IPS-15b (cell line): Measurements from ENCODE around the gene MBL2.

Experiments
- H3K27me3 ChIP-seq: one replicate; pipeline ENCODE4 v1.6.1; 2013; ENCODE audit warnings: low read length; ENCODE audit not compliant: control insufficient read depth, insufficient read depth
- H3K36me3 ChIP-seq: one replicate; pipeline ENCODE4 v1.6.1; 2013; ENCODE audit warnings: low read length; ENCODE audit not compliant: control insufficient read depth, insufficient read depth
- H3K4me1 ChIP-seq: one replicate; pipeline ENCODE4 v1.6.1; 2013; ENCODE audit warnings: mild to moderate bottlenecking, low read length; ENCODE audit not compliant: control insufficient read depth, insufficient read depth
- H3K4me3 ChIP-seq: one replicate; pipeline ENCODE4 v1.5.1; 2013; ENCODE audit warnings: low read depth, low read length
- H3K9ac ChIP-seq: one replicate; pipeline ENCODE4 v1.6.1; 2013; ENCODE audit warnings: low read depth, mild to moderate bottlenecking, low read length
- H3K9me3 ChIP-seq: one replicate; pipeline ENCODE4 v1.6.1; 2013; ENCODE audit warnings: mild to moderate bottlenecking, low read length; ENCODE audit not compliant: control insufficient read depth, insufficient read depth

The MBL2 gene

GRCh38 chr10:52770904-52771303 is 1.7 kb downstream of the MBL2 start:
- no peaks in the 10 kb centered on the region for H3K9me3 ChIP-seq
- H3K4me1 ChIP-seq, result no peaks in the 10 kb centered on the region
- H3K9ac ChIP-seq, result no peak overlapping the region
- H3K36me3 ChIP-seq, result no peaks in the 10 kb centered on the region
- no peak overlapping the region for H3K4me3 ChIP-seq
- no peaks in the 10 kb centered on the region for H3K27me3 ChIP-seq

DNA sequence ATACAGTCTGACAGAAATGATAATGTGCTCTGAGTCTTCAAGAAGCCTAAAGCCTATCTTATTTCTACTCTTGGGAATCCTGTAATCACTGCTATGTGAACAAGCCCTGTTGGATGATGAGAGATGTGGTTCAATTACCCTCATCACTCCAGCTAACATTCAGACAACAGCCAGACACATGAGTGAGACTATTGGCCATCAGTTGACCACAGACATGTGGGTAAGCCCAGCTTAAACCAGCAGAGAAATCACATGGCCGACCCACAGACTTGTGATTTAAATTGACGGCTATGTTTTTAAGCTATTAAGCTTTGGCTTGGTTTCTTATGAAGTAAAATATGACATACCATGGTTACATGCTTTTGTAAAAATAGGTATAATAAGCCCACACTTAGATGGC is 2.6 kb downstream of the MBL2 start:
- no peaks in the 10 kb centered on the region for H3K27me3 ChIP-seq
- no peaks in the 10 kb centered on the region for H3K36me3 ChIP-seq
- no peak overlapping the region for H3K4me3 ChIP-seq
- no peak overlapping the region for H3K9ac ChIP-seq
- no peaks in the 10 kb centered on the region for H3K9me3 ChIP-seq
- H3K4me1 ChIP-seq, result no peaks in the 10 kb centered on the region

DNA sequence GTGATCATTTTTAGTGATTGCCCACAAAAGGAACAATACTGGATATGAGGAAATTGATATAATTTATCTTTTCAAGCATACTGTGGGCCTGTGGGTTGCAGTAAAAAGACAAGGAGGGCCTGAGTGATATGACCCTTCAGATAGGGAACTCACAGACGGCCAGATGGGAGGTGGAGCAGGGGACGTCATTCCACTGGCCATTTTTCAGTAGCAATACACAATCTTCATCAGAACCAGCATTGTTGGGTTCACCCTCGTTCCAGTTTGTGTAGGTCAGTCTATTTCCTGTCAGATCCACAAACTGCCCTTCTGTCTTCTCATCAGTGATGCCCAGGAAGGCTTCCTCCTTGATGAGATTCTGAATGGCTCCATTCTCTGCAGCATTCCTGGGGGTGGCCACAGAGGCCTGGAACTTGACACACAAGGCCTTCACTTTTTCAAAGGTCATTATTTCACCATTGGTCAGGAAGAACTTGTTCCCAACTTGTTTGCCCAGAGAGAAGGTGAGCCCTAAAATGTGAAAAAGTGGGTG is 4.5 kb downstream of the MBL2 start:
- Histone ChIP-seq H3K4me3 (no peak overlapping the region), H3K27me3 (no peaks in the 10 kb centered on the region), H3K4me1 (no peaks in the 10 kb centered on the region), H3K9ac (no peak overlapping the region), H3K36me3 (no peaks in the 10 kb centered on the region), H3K9me3 (no peaks in the 10 kb centered on the region)

- Histone ChIP-seq H3K9me3 (no peaks in the 10 kb centered on the region), H3K9ac (no peak overlapping the region), H3K36me3 (no peaks in the 10 kb centered on the region), H3K4me3 (no peak overlapping the region), H3K27me3 (no peaks in the 10 kb centered on the region), H3K4me1 (no peaks in the 10 kb centered on the region)
Measured at GRCh38 chr10:52762088-52762487, 10.5 kb downstream of the MBL2 start.

GRCh38 chr10:52759154-52759553 is 13.4 kb downstream of the MBL2 start:
- H3K27me3 ChIP-seq, result no peaks in the 10 kb centered on the region
- no peak overlapping the region for H3K4me3 ChIP-seq
- H3K9ac ChIP-seq, result no peak overlapping the region
- H3K36me3 ChIP-seq, result no peaks in the 10 kb centered on the region
- no peaks in the 10 kb centered on the region for H3K4me1 ChIP-seq
- H3K9me3 ChIP-seq, result no peaks in the 10 kb centered on the region

DNA sequence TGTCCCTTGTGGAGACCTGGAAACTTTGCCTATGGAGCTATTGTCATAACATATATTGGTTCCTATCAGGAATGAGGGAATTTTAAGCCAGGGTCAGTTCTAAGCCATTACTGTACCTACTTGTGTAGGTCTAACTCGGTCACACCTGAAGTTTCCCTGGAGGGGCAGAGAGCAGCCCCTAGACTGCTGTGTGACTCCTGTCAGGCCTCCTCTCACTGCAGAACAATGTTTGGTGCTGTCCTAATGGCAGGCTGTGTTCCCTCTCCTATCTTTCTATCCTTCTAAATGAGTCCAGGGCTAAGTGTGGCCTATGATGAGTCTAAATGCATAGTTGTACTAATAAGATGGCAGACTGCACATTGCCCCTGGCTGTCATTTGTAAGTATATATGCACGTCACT is 14.2 kb downstream of the MBL2 start:
- no peaks in the 10 kb centered on the region for H3K4me1 ChIP-seq
- no peaks in the 10 kb centered on the region for H3K36me3 ChIP-seq
- H3K27me3 ChIP-seq, result no peaks in the 10 kb centered on the region
- H3K9ac ChIP-seq, result no peak overlapping the region
- H3K4me3 ChIP-seq, result no peak overlapping the region
- no peaks in the 10 kb centered on the region for H3K9me3 ChIP-seq

- H3K4me1 ChIP-seq, result no peaks in the 10 kb centered on the region
- no peak overlapping the region for H3K4me3 ChIP-seq
- H3K9me3 ChIP-seq, result no peaks in the 10 kb centered on the region
- no peaks in the 10 kb centered on the region for H3K27me3 ChIP-seq
- H3K9ac ChIP-seq, result no peak overlapping the region
- no peaks in the 10 kb centered on the region for H3K36me3 ChIP-seq
Measured at GRCh38 chr10:52757773-52758172, 14.8 kb downstream of the MBL2 start.

- Histone ChIP-seq H3K4me3 (no peak overlapping the region), H3K9me3 (no peaks in the 10 kb centered on the region), H3K4me1 (no peaks in the 10 kb centered on the region), H3K9ac (no peak overlapping the region), H3K36me3 (no peaks in the 10 kb centered on the region), H3K27me3 (no peaks in the 10 kb centered on the region)
Measured at GRCh38 chr10:52756966-52757365, 15.6 kb downstream of the MBL2 start.

GRCh38 chr10:52756295-52756694 is 16.3 kb downstream of the MBL2 start:
- Histone ChIP-seq H3K4me3 (no peak overlapping the region), H3K4me1 (no peaks in the 10 kb centered on the region), H3K27me3 (no peaks in the 10 kb centered on the region), H3K36me3 (no peaks in the 10 kb centered on the region), H3K9ac (no peak overlapping the region), H3K9me3 (no peaks in the 10 kb centered on the region)

DNA sequence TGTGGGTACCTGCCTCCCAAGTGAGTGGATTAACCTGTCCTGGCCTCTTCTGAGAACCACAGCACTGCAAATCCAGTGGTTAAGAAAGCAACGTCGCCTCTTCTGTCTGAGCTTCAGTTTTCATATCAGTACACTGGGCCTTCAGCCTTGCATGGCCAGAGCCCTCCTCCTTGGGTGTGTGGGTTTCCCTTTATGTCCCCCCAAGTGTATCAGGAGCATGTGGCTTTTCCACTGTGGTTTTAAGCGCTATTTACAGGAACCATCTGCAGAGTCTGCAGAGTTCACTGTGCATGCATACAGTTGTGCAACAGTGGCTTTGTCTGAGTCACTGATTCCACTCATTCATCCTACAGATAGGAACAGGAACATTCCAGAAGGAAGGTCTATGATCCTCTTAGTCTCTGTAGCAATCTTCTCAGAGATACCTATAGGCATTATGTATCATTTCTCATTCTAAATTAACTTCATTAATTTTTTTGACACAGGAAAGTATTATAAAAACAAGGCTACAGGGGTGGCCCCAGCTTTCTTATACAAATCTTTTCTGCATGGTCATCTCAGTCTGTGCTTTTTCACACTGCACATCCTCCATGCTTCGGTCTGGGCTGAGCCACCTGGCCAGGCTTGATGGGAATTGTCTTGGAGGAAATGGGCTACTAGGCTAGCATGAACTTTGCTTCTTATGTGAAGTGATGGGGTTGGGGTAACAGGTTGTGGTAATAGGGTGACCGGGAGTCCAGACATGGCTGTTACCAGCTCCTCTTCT is 17.1 kb downstream of the MBL2 start:
- Histone ChIP-seq H3K36me3 (no peaks in the 10 kb centered on the region), H3K9ac (no peak overlapping the region), H3K4me1 (no peaks in the 10 kb centered on the region), H3K9me3 (no peaks in the 10 kb centered on the region), H3K4me3 (no peak overlapping the region), H3K27me3 (no peaks in the 10 kb centered on the region)

- H3K36me3 ChIP-seq, result no peaks in the 10 kb centered on the region
- H3K9me3 ChIP-seq, result no peaks in the 10 kb centered on the region
- no peaks in the 10 kb centered on the region for H3K4me1 ChIP-seq
- no peak overlapping the region for H3K9ac ChIP-seq
- H3K27me3 ChIP-seq, result no peaks in the 10 kb centered on the region
- no peak overlapping the region for H3K4me3 ChIP-seq
Measured at GRCh38 chr10:52752801-52753445, 19.7 kb downstream of the MBL2 start.

- no peaks in the 10 kb centered on the region for H3K27me3 ChIP-seq
- H3K9ac ChIP-seq, result no peak overlapping the region
- H3K36me3 ChIP-seq, result no peaks in the 10 kb centered on the region
- no peaks in the 10 kb centered on the region for H3K4me1 ChIP-seq
- H3K4me3 ChIP-seq, result no peak overlapping the region
- H3K9me3 ChIP-seq, result no peaks in the 10 kb centered on the region
Measured at GRCh38 chr10:52752261-52752660, 20.3 kb downstream of the MBL2 start.
